Astrocyte (in vitro differentiated cells and primary cell): ENCODE results near the gene TTBK2. TPM values are rescaled to one million over a fixed set of nuclear protein-coding genes. Genes with fewer than 3 reads are reported as not detected.

ENCODE experiments used
- DNase-seq: peaks from one replicate; pipeline ENCODE4 v3.0.0-alpha.2; 2010; ENCODE audit warnings: low read depth
- FAIRE-seq: peaks from 2 replicates; lab custom pipeline; 2011; peaks lifted over from hg19 to GRCh38; lab: Jason Lieb, UNC
- H2AFZ ChIP-seq: 2 replicates; pipeline ENCODE4 v1.6.0; 2012; ENCODE audit warnings: low read depth, low read length, inconsistent platforms
- H3K27ac ChIP-seq: 2 replicates; pipeline ENCODE4 v1.5.1; 2011; ENCODE audit warnings: low read depth, low read length, inconsistent platforms
- H3K27me3 ChIP-seq: 2 replicates; pipeline ENCODE4 v1.6.0; 2011; ENCODE audit warnings: low read length, inconsistent platforms; ENCODE audit not compliant: insufficient read depth
- H3K36me3 ChIP-seq: 2 replicates; pipeline ENCODE4 v1.5.1; 2011; ENCODE audit warnings: low read length, inconsistent platforms; ENCODE audit not compliant: insufficient read depth
- H3K4me1 ChIP-seq: 2 replicates; pipeline ENCODE4 v1.5.1; 2011; ENCODE audit warnings: low read length, inconsistent platforms; ENCODE audit not compliant: insufficient read depth
- H3K4me2 ChIP-seq: 2 replicates; pipeline ENCODE4 v1.6.0; 2012; ENCODE audit warnings: low read length, inconsistent platforms
- H3K4me3 ChIP-seq: 2 replicates; pipeline ENCODE4 v1.5.1; 2011; ENCODE audit warnings: low read depth, mild to moderate bottlenecking, low read length, inconsistent platforms; ENCODE audit not compliant: insufficient read depth
- H3K79me2 ChIP-seq: 2 replicates; pipeline ENCODE4 v1.6.0; 2012; ENCODE audit warnings: mild to moderate bottlenecking, low read length, inconsistent platforms; ENCODE audit not compliant: insufficient read depth
- H3K9ac ChIP-seq: 2 replicates; pipeline ENCODE4 v1.6.0; 2012; ENCODE audit warnings: mild to moderate bottlenecking, low read length, inconsistent platforms
- H3K9me3 ChIP-seq: 2 replicates; pipeline ENCODE4 v1.5.1; 2012; ENCODE audit warnings: low read depth, mild to moderate bottlenecking, low read length, inconsistent platforms; ENCODE audit not compliant: insufficient read depth
- H4K20me1 ChIP-seq: 2 replicates; pipeline ENCODE4 v1.6.0; 2012; ENCODE audit warnings: low read length, inconsistent platforms; ENCODE audit not compliant: insufficient read depth
- H3K27ac Mint-ChIP-seq: one replicate; pipeline ENCODE4 v1.8.0; 2021; ENCODE audit warnings: mild to moderate bottlenecking, mixed read lengths; ENCODE audit not compliant: unreplicated experiment
- H3K27me3 Mint-ChIP-seq: one replicate; pipeline ENCODE4 v1.8.0; 2021; ENCODE audit warnings: low read depth, mixed read lengths; ENCODE audit not compliant: unreplicated experiment
- H3K36me3 Mint-ChIP-seq: one replicate; pipeline ENCODE4 v1.8.0; 2021; ENCODE audit warnings: low read depth, mixed read lengths; ENCODE audit not compliant: unreplicated experiment
- H3K4me1 Mint-ChIP-seq: one replicate; pipeline ENCODE4 v1.8.0; 2021; ENCODE audit warnings: low read depth, mixed read lengths; ENCODE audit not compliant: unreplicated experiment
- H3K4me3 Mint-ChIP-seq: one replicate; pipeline ENCODE4 v1.8.0; 2021; ENCODE audit warnings: mild to moderate bottlenecking, moderate library complexity, mixed read lengths; ENCODE audit not compliant: unreplicated experiment
- H3K9me3 Mint-ChIP-seq: one replicate; pipeline ENCODE4 v1.8.0; 2021; ENCODE audit warnings: mild to moderate bottlenecking, mixed read lengths; ENCODE audit not compliant: unreplicated experiment
- EZH2 ChIP-seq: IDR thresholded peaks from 2 replicates; pipeline ENCODE4 v1.6.1; 2012; ENCODE audit warnings: mild to moderate bottlenecking, low read length, inconsistent platforms; ENCODE audit not compliant: insufficient read depth
- total RNA-seq: library from RNA; stranded (reverse); gene quantifications from 2 replicates; pipeline ENCODE4 v1.2.1, GENCODE V29; 2021
- TF ChIP-seq, protein P1 (sequence below): IDR thresholded peaks from 2 replicates; pipeline ENCODE4 v1.5.1; 2011; ENCODE audit warnings: low read depth, mild to moderate bottlenecking, inconsistent platforms, low read length, moderate library complexity; ENCODE audit not compliant: insufficient read depth

TTBK2 gene
- total RNA-seq, 1 donor from 2014 or later = 14.8 TPM

DNA sequence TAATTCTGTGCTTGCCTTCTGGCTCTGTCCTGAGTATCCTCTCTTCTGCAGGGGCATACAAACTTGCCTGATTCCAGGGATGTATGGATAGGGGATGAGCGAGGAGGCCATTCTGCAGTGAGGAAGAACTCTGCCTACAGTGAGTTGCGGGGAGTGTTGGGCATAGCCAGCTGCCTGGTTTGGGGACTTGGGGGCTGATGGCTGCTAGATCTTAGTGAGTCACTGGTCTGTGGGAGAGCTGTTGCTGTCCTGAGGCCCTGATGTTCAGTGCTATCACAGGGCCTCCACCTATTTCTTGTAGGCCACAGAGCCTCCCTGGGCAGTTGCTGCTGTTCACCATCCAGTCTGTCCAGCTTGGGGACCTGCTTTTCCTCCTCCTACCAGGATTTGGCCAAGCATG, 204.0 kb downstream of the TTBK2 start:
- H3K27ac Mint-ChIP-seq = no peak overlapping the region
- H3K36me3 ChIP-seq = peaks cover 6% of the 10 kb centered on the region
- no peaks in the 10 kb centered on the region for H3K27me3 ChIP-seq
- H3K9me3 ChIP-seq = no peaks in the 10 kb centered on the region
- H4K20me1 ChIP-seq = peaks cover 3% of the 10 kb centered on the region
- no peak overlapping the region for H3K4me3 Mint-ChIP-seq
- H3K4me1 Mint-ChIP-seq = no peaks in the 10 kb centered on the region
- no peaks in the 10 kb centered on the region for H3K9me3 Mint-ChIP-seq
- FAIRE-seq (no peak), DNase-seq (no peak)
- peaks cover 19% of the 10 kb centered on the region for H3K36me3 Mint-ChIP-seq
- no peak overlapping the region for H3K9ac ChIP-seq
- H3K27me3 Mint-ChIP-seq = no peaks in the 10 kb centered on the region
- H3K27ac ChIP-seq = no peak overlapping the region
- no peaks in the 10 kb centered on the region for H3K79me2 ChIP-seq
- TF ChIP-seq EZH2 = no peak
- TF ChIP-seq, protein P1, sequence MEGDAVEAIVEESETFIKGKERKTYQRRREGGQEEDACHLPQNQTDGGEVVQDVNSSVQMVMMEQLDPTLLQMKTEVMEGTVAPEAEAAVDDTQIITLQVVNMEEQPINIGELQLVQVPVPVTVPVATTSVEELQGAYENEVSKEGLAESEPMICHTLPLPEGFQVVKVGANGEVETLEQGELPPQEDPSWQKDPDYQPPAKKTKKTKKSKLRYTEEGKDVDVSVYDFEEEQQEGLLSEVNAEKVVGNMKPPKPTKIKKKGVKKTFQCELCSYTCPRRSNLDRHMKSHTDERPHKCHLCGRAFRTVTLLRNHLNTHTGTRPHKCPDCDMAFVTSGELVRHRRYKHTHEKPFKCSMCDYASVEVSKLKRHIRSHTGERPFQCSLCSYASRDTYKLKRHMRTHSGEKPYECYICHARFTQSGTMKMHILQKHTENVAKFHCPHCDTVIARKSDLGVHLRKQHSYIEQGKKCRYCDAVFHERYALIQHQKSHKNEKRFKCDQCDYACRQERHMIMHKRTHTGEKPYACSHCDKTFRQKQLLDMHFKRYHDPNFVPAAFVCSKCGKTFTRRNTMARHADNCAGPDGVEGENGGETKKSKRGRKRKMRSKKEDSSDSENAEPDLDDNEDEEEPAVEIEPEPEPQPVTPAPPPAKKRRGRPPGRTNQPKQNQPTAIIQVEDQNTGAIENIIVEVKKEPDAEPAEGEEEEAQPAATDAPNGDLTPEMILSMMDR = no peak
- peaks cover 6% of the 10 kb centered on the region for H3K4me1 ChIP-seq
- no peak overlapping the region for H2AFZ ChIP-seq
- no peak overlapping the region for H3K4me2 ChIP-seq
- no peak overlapping the region for H3K4me3 ChIP-seq

DNA sequence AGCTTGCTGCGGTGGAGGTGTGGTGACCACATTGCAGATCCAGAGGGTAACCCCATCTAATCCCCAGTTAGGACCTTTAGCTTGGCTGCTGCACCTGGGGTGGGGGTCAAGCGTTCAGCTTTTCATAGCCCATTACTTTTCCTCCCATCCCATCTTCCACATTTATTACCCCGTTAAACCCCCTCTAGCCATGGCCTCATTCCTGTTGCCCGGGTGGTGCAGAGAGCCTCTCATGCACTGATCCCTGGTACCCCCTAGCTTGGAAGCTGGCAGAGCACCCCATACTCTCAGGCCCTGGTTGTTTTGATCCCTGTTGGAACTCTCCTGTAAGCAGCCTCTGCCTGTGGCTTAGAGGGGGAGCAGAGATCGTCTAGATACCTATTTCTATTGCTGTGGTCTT, 204.5 kb downstream of the TTBK2 start:
- H3K9ac ChIP-seq = no peak overlapping the region
- no peak overlapping the region for H3K27ac Mint-ChIP-seq
- H3K79me2 ChIP-seq = no peaks in the 10 kb centered on the region
- DNase-seq (no peak), FAIRE-seq (no peak)
- H3K27me3 ChIP-seq = no peaks in the 10 kb centered on the region
- no peaks in the 10 kb centered on the region for H3K9me3 Mint-ChIP-seq
- H3K27ac ChIP-seq = no peak overlapping the region
- no peaks in the 10 kb centered on the region for H3K4me1 Mint-ChIP-seq
- no peaks in the 10 kb centered on the region for H3K9me3 ChIP-seq
- H3K36me3 Mint-ChIP-seq = peaks cover 19% of the 10 kb centered on the region
- no peaks in the 10 kb centered on the region for H3K27me3 Mint-ChIP-seq
- H3K4me2 ChIP-seq = no peak overlapping the region
- H3K4me3 Mint-ChIP-seq = no peak overlapping the region
- peaks cover 3% of the 10 kb centered on the region for H4K20me1 ChIP-seq
- peaks cover 6% of the 10 kb centered on the region for H3K36me3 ChIP-seq
- H2AFZ ChIP-seq = no peak overlapping the region
- TF ChIP-seq, protein P1 = no peak
- TF ChIP-seq EZH2 = no peak
- H3K4me3 ChIP-seq = no peak overlapping the region
- peaks cover 6% of the 10 kb centered on the region for H3K4me1 ChIP-seq

DNA sequence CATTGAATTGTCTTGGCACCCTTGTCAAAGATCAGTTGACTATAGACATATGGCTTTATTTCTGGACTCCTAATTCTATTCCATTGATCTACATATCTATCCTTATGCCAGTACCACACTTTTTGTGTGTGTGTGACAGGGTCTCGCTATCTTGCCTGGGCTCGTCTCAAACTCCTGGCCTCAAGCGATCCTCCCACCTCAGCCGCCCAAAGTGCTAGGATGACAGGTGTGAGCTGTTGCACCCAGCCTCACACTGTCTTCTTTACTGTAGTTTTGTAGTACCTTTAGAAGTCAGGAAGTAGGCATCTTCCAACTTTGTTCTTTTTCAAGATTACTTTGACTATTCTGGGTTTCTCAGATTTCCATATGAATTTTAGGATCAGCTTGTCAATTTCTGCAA, 208.0 kb downstream of the TTBK2 start:
- Histone ChIP-seq H3K9ac (no peak overlapping the region), H4K20me1 (peaks cover 3% of the 10 kb centered on the region), H3K4me2 (no peak overlapping the region), H3K27ac (no peak overlapping the region), H3K79me2 (no peaks in the 10 kb centered on the region), H3K4me3 (no peak overlapping the region), H3K4me1 (peaks cover 6% of the 10 kb centered on the region), H2AFZ (no peak overlapping the region), H3K27me3 (no peaks in the 10 kb centered on the region), H3K36me3 (no peaks in the 10 kb centered on the region), H3K9me3 (no peaks in the 10 kb centered on the region)
- no peaks in the 10 kb centered on the region for H3K9me3 Mint-ChIP-seq
- no peaks in the 10 kb centered on the region for H3K36me3 Mint-ChIP-seq
- TF ChIP-seq EZH2 = no peak
- TF ChIP-seq, protein P1 = no peak
- no peak overlapping the region for H3K4me3 Mint-ChIP-seq
- no peak overlapping the region for H3K27ac Mint-ChIP-seq
- DNase-seq (no peak), FAIRE-seq (no peak)
- no peaks in the 10 kb centered on the region for H3K4me1 Mint-ChIP-seq
- no peaks in the 10 kb centered on the region for H3K27me3 Mint-ChIP-seq
